Esophagus muscularis mucosa (tissue), 4 donors: ENCODE measurements around the gene MYBBP1A.

Experiments
- EP300 ChIP-seq: sonication (generic); formaldehyde crosslinking; IDR thresholded peaks from one replicate; pipeline ENCODE4 v1.6.1; 2017; ENCODE audit warnings: antibody characterized with exemption
- POLR2A ChIP-seq: fragments of 450-650 bp; IDR thresholded peaks from one replicate; pipeline ENCODE4 v1.6.1; 2017; ENCODE audit warnings: antibody characterized with exemption, moderate library complexity, mild to moderate bottlenecking, low read depth
- TF ChIP-seq, protein P1 (sequence below), 3 experiments: fragments of 200-600 bp in 2 of 3; fragments of 450-650 bp in 1 of 3; sonication (generic) in 2 of 3; IDR thresholded peaks; one replicate each; pipeline ENCODE4 v1.5.1; 2017 to 2019; ENCODE audit warnings: antibody characterized with exemption in 3 of 3, mild to moderate bottlenecking in 2 of 3, moderate library complexity in 1 of 3

DNA sequence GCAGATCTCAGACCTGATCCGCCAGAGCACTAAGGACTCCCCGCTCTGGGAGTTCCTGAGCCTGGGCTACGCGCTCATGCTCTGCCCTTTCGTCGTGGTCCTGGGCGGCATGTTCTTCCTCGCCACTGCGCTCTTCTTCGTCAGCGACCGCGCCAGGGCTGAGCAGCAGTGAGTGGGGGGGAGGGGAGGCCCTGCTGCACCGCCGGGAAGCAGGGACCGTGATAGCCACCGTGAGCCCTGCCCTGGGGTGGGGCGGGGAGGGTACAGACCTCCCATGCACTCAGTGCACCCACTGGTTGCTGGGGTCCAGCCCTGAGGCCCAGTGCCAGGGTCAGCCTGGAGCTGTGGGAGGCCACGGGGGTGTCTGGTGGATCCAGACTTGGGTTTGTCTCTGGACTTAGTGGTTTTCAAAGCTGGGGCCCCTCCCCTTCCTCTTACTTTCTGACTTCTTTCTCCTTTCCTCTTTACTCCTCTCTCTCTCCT, 18.9 kb downstream of the MYBBP1A start:
- TF ChIP-seq, protein P1, sequence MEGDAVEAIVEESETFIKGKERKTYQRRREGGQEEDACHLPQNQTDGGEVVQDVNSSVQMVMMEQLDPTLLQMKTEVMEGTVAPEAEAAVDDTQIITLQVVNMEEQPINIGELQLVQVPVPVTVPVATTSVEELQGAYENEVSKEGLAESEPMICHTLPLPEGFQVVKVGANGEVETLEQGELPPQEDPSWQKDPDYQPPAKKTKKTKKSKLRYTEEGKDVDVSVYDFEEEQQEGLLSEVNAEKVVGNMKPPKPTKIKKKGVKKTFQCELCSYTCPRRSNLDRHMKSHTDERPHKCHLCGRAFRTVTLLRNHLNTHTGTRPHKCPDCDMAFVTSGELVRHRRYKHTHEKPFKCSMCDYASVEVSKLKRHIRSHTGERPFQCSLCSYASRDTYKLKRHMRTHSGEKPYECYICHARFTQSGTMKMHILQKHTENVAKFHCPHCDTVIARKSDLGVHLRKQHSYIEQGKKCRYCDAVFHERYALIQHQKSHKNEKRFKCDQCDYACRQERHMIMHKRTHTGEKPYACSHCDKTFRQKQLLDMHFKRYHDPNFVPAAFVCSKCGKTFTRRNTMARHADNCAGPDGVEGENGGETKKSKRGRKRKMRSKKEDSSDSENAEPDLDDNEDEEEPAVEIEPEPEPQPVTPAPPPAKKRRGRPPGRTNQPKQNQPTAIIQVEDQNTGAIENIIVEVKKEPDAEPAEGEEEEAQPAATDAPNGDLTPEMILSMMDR (IDR thresholded peaks at IDR 0.05): no peak
- TF ChIP-seq EP300: no peak
- no peak for TF ChIP-seq POLR2A
